Measurements from ENCODE around the gene ANGPTL8. TPM values are rescaled to one million over a fixed set of nuclear protein-coding genes. Genes with fewer than 3 reads are reported as not detected.
A peak's percentile ranks its signal among the peaks of the same experiment; 100 is the strongest.

Gene ANGPTL8
- total RNA-seq, 1 experiment from 2014 or later, result not detected

GRCh38 chr19:11246941-11247340, 7.5 kb downstream of the ANGPTL8 start:
- no peaks in the 10 kb centered on the region for H3K27me3 Mint-ChIP-seq (ENCODE audit: low read depth)
- H3K4me1 Mint-ChIP-seq, result peaks cover 4% of the 10 kb centered on the region
- peak overlapping the region; percentile 31 for H3K27ac Mint-ChIP-seq
- no peak overlapping the region for H3K4me3 Mint-ChIP-seq
- no peaks in the 10 kb centered on the region for H3K9me3 Mint-ChIP-seq
- H3K36me3 Mint-ChIP-seq, result peaks cover 30% of the 10 kb centered on the region
- TF ChIP-seq GRHL2 (CRISPR knock-in tag; IDR thresholded peaks at IDR 0.05; ENCODE audit: insufficient replicate concordance, severe bottlenecking) (no peak), ZNF671 (CRISPR knock-in tag; IDR thresholded peaks at IDR 0.05) (no peak), ZBTB21 (CRISPR knock-in tag; IDR thresholded peaks at IDR 0.05; ENCODE audit: borderline replicate concordance) (no peak), JUN (CRISPR knock-in tag; IDR thresholded peaks at IDR 0.05) (no peak), RORB (CRISPR knock-in tag; IDR thresholded peaks at IDR 0.05) (no peak), ZNF219 (CRISPR knock-in tag; IDR thresholded peaks at IDR 0.05; ENCODE audit: borderline replicate concordance) (no peak), ZNF121 (CRISPR knock-in tag; IDR thresholded peaks at IDR 0.05) (no peak), NFATC4 (CRISPR knock-in tag; IDR thresholded peaks at IDR 0.05) (no peak), TEAD1 (CRISPR knock-in tag; IDR thresholded peaks at IDR 0.05) (no peak), ZNF423 (CRISPR knock-in tag; IDR thresholded peaks at IDR 0.05) (no peak), FOXJ3 (CRISPR knock-in tag; IDR thresholded peaks at IDR 0.05; ENCODE audit: borderline replicate concordance) (no peak), ATF1 (CRISPR knock-in tag; IDR thresholded peaks at IDR 0.05) (no peak)
- TF ChIP-seq, protein P1, sequence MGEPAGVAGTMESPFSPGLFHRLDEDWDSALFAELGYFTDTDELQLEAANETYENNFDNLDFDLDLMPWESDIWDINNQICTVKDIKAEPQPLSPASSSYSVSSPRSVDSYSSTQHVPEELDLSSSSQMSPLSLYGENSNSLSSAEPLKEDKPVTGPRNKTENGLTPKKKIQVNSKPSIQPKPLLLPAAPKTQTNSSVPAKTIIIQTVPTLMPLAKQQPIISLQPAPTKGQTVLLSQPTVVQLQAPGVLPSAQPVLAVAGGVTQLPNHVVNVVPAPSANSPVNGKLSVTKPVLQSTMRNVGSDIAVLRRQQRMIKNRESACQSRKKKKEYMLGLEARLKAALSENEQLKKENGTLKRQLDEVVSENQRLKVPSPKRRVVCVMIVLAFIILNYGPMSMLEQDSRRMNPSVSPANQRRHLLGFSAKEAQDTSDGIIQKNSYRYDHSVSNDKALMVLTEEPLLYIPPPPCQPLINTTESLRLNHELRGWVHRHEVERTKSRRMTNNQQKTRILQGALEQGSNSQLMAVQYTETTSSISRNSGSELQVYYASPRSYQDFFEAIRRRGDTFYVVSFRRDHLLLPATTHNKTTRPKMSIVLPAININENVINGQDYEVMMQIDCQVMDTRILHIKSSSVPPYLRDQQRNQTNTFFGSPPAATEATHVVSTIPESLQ (CRISPR knock-in tag; IDR thresholded peaks at IDR 0.05), result no peak
- TF ChIP-seq, protein P2, sequence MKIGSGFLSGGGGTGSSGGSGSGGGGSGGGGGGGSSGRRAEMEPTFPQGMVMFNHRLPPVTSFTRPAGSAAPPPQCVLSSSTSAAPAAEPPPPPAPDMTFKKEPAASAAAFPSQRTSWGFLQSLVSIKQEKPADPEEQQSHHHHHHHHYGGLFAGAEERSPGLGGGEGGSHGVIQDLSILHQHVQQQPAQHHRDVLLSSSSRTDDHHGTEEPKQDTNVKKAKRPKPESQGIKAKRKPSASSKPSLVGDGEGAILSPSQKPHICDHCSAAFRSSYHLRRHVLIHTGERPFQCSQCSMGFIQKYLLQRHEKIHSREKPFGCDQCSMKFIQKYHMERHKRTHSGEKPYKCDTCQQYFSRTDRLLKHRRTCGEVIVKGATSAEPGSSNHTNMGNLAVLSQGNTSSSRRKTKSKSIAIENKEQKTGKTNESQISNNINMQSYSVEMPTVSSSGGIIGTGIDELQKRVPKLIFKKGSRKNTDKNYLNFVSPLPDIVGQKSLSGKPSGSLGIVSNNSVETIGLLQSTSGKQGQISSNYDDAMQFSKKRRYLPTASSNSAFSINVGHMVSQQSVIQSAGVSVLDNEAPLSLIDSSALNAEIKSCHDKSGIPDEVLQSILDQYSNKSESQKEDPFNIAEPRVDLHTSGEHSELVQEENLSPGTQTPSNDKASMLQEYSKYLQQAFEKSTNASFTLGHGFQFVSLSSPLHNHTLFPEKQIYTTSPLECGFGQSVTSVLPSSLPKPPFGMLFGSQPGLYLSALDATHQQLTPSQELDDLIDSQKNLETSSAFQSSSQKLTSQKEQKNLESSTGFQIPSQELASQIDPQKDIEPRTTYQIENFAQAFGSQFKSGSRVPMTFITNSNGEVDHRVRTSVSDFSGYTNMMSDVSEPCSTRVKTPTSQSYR (CRISPR knock-in tag; IDR thresholded peaks at IDR 0.05), result no peak
- TF ChIP-seq, protein P3, sequence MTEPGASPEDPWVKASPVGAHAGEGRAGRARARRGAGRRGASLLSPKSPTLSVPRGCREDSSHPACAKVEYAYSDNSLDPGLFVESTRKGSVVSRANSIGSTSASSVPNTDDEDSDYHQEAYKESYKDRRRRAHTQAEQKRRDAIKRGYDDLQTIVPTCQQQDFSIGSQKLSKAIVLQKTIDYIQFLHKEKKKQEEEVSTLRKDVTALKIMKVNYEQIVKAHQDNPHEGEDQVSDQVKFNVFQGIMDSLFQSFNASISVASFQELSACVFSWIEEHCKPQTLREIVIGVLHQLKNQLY (CRISPR knock-in tag; IDR thresholded peaks at IDR 0.05), result no peak
- CTCF ChIA-PET, result interaction anchor here (0.5 kb wide), 1 partner anchor 48 kb away, joined by 4 read pairs; no protein-coding TSS in a partner anchor
- POLR2A ChIA-PET, result no interaction called here
- DNase-seq (ENCODE audit: low spot score), result no peak
- ATAC-seq, result no peak

GRCh38 chr19:11247391-11247790, 8.0 kb downstream of the ANGPTL8 start:
- ChIA-PET POLR2A (no interaction called here), CTCF (interaction anchor here (0.5 kb wide), 1 partner anchor 47 kb away, joined by 4 read pairs; no protein-coding TSS in a partner anchor)
- peaks cover 27% of the 10 kb centered on the region for H3K36me3 Mint-ChIP-seq
- H3K9me3 Mint-ChIP-seq, result no peaks in the 10 kb centered on the region
- H3K4me3 Mint-ChIP-seq, result no peak overlapping the region
- TF ChIP-seq SP1 (CRISPR knock-in tag; conservative IDR thresholded peaks at IDR 0.05), result no peak
- no peaks in the 10 kb centered on the region for H3K27me3 Mint-ChIP-seq (ENCODE audit: low read depth)
- ATAC-seq (no peak), DNase-seq (ENCODE audit: low spot score) (no peak)
- peaks cover 4% of the 10 kb centered on the region for H3K4me1 Mint-ChIP-seq
- no peak overlapping the region for H3K27ac Mint-ChIP-seq

DNA sequence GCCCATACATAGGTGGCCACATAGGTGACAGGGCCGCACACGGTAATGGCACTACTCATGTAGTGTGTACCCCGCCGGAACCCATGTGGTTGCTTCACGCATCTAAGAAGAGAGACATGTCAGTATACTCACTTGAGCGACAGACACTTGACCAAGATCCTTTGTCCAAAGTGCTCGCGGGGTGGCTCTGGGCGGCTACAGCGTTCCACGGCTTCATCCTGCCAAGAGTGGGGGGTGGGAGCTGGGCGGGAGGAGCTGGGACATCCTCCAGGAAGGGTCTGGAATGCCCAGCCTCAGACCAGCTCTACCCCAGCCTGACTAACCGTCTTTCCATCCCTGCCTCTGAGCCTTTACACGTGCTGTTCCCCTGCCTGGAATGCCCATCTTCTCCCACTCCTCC, 8.5 kb downstream of the ANGPTL8 start:
- peaks cover 23% of the 10 kb centered on the region for H3K36me3 Mint-ChIP-seq
- H3K4me1 Mint-ChIP-seq, result peaks cover 4% of the 10 kb centered on the region
- DNase-seq (ENCODE audit: low spot score) (no peak), ATAC-seq (no peak)
- no peak overlapping the region for H3K27ac Mint-ChIP-seq
- ChIA-PET CTCF (no interaction called here), POLR2A (no interaction called here)
- H3K4me3 Mint-ChIP-seq, result no peak overlapping the region
- no peaks in the 10 kb centered on the region for H3K9me3 Mint-ChIP-seq
- H3K27me3 Mint-ChIP-seq (ENCODE audit: low read depth), result no peaks in the 10 kb centered on the region
- TF ChIP-seq IRF2 (CRISPR knock-in tag; IDR thresholded peaks at IDR 0.05; ENCODE audit: borderline replicate concordance, low read depth), result no peak
- no peak for TF ChIP-seq GTF2I (CRISPR knock-in tag; conservative IDR thresholded peaks at IDR 0.05)
- TF ChIP-seq, protein P4, sequence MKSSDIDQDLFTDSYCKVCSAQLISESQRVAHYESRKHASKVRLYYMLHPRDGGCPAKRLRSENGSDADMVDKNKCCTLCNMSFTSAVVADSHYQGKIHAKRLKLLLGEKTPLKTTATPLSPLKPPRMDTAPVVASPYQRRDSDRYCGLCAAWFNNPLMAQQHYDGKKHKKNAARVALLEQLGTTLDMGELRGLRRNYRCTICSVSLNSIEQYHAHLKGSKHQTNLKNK (CRISPR knock-in tag; IDR thresholded peaks at IDR 0.05), result no peak
- TF ChIP-seq TEAD4 (CRISPR knock-in tag; IDR thresholded peaks at IDR 0.05), result no peak
- no peak for TF ChIP-seq RORB (CRISPR knock-in tag; IDR thresholded peaks at IDR 0.05)
- no peak for TF ChIP-seq NFYB (CRISPR knock-in tag; conservative IDR thresholded peaks at IDR 0.05; ENCODE audit: low read depth)
- no peak for TF ChIP-seq CREM (CRISPR knock-in tag; IDR thresholded peaks at IDR 0.05)
- no peak for TF ChIP-seq ELF4 (CRISPR knock-in tag; IDR thresholded peaks at IDR 0.05; ENCODE audit: low read depth)
- TF ChIP-seq CTCF (IDR thresholded peaks at IDR 0.05), result no peak
- TF ChIP-seq, protein P5, sequence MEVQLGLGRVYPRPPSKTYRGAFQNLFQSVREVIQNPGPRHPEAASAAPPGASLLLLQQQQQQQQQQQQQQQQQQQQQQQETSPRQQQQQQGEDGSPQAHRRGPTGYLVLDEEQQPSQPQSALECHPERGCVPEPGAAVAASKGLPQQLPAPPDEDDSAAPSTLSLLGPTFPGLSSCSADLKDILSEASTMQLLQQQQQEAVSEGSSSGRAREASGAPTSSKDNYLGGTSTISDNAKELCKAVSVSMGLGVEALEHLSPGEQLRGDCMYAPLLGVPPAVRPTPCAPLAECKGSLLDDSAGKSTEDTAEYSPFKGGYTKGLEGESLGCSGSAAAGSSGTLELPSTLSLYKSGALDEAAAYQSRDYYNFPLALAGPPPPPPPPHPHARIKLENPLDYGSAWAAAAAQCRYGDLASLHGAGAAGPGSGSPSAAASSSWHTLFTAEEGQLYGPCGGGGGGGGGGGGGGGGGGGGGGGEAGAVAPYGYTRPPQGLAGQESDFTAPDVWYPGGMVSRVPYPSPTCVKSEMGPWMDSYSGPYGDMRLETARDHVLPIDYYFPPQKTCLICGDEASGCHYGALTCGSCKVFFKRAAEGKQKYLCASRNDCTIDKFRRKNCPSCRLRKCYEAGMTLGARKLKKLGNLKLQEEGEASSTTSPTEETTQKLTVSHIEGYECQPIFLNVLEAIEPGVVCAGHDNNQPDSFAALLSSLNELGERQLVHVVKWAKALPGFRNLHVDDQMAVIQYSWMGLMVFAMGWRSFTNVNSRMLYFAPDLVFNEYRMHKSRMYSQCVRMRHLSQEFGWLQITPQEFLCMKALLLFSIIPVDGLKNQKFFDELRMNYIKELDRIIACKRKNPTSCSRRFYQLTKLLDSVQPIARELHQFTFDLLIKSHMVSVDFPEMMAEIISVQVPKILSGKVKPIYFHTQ (CRISPR knock-in tag; IDR thresholded peaks at IDR 0.05), result no peak
